HG03039 (cell line): ENCODE measurements around the gene NAGS.
"Not testable (repeated sequence)": the region's sequence is repeated elsewhere in the genome, so short reads cannot be mapped to it uniquely, and the experiment has no call there.

Experiments used
- ATAC-seq: cut with Tn5 transposase; IDR thresholded peaks from one replicate; pipeline ENCODE4 v1.9.1; 2021; ENCODE audit warnings: mild to moderate bottlenecking, moderate library complexity; ENCODE audit not compliant: unreplicated experiment

The NAGS gene

GRCh38 chr17:44006272-44006597, 1.8 kb downstream of the NAGS start:
- ATAC-seq, result no peak

- peak; percentile 54 for ATAC-seq
Observed at GRCh38 chr17:44006598-44007345, 2.4 kb downstream of the NAGS start.

GRCh38 chr17:44007346-44008204, 3.2 kb downstream of the NAGS start:
- ATAC-seq, result no peak

- ATAC-seq, result no peak
Observed at GRCh38 chr17:44008205-44008909, 3.9 kb downstream of the NAGS start.

GRCh38 chr17:44010966-44011647, 6.7 kb downstream of the NAGS start:
- ATAC-seq, result no peak

GRCh38 chr17:44011876-44012275, 7.5 kb downstream of the NAGS start:
- no peak for ATAC-seq

GRCh38 chr17:44012391-44012790, 8.0 kb downstream of the NAGS start:
- ATAC-seq, result no peak

- no peak for ATAC-seq
Observed at GRCh38 chr17:44012874-44013273, 8.5 kb downstream of the NAGS start.

- no peak for ATAC-seq
Observed at GRCh38 chr17:44014133-44014436, 9.7 kb downstream of the NAGS start.

- peak; percentile 80 for ATAC-seq
Observed at GRCh38 chr17:44014437-44015172, 10.2 kb downstream of the NAGS start, which contains the start of gene TMEM101. Gene TMEM101, minus strand, starts transcription at chr17:44014963. Its CDS starts 11 bp downstream, at chr17:44014952.

- ATAC-seq, result not testable (repeated sequence)
Observed at GRCh38 chr17:44021227-44021626, 16.8 kb downstream of the NAGS start.

GRCh38 chr17:44022246-44022645, 17.8 kb downstream of the NAGS start:
- no peak for ATAC-seq

GRCh38 chr17:44023545-44024270, 19.3 kb downstream of the NAGS start:
- no peak for ATAC-seq

- no peak for ATAC-seq
Observed at GRCh38 chr17:44024271-44024663, 19.8 kb downstream of the NAGS start.

- no peak for ATAC-seq
Observed at GRCh38 chr17:44024853-44025252, 20.4 kb downstream of the NAGS start.

- no peak for ATAC-seq
Observed at GRCh38 chr17:44029736-44030135, 25.3 kb downstream of the NAGS start.

- ATAC-seq, result no peak
Observed at GRCh38 chr17:44030482-44030881, 26.1 kb downstream of the NAGS start.

GRCh38 chr17:44033861-44034408, 29.5 kb downstream of the NAGS start:
- no peak for ATAC-seq

- not testable (repeated sequence) for ATAC-seq
Observed at GRCh38 chr17:44034688-44035087, 30.3 kb downstream of the NAGS start.
